HG03354 (cell line): ENCODE results near the gene ADGRG6.
"Not testable (repeated sequence)": the region's sequence is repeated elsewhere in the genome, so short reads cannot be mapped to it uniquely, and the experiment has no call there.

ENCODE experiments used
- ATAC-seq: cut with Tn5 transposase; IDR thresholded peaks from one replicate; pipeline ENCODE4 v1.9.1; 2021; ENCODE audit warnings: mild to moderate bottlenecking; ENCODE audit not compliant: unreplicated experiment, poor library complexity, severe bottlenecking

ADGRG6 gene

DNA sequence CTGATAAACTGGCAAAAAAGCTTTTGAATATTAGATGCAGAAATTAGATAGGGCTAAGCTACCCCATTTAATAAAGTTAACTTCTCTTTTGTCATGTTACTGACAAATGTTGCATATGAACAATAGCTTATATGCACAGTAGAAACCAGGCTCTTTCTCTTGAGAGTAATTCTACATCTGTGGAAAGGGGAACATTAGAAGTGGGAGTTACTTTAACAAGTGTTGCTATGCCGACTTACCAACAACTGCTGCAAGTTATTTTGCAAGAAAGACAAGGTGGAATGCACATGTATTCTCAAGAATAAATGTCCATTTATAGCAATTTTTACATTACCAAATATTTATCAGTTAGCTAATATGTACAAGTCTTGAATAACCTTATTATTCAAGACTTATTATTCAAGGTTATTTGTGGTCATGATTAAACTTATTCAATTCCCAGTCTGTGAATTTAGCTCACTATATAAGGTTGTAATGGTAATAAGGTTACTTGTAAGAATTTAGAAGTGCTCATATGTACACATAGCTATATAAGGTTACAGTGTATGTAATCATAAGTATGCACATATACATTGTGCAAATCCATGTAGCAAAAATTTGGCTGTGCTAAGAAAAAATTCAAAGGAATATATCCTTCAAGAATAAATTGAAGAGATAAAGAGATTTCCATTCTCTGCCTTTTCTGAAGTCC is 38.3 kb downstream of the ADGRG6 start:
- ATAC-seq, result no peak

DNA sequence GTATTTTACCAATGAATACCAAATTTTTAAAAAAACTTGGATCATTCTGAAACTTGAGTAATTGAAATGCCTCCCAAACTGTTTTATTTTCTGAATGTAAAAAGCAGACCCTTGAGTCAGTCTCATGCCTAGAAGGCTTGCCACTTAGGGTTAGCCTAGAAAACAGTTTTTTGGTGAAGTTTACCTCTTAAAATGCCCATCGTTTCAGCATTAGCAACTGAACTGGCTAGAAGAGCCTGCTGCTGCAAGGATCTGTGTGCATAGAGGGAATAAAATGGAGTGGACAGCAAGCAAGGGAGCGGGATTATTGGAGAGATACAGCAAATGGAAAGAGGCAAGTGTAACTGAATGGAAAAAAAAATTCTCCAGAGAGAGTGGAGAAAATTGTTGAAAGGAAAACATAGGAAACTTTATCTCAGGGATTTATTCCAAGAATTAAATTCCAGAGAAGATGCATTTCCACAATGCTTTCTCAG is 40.1 kb downstream of the ADGRG6 start:
- ATAC-seq, result no peak

DNA sequence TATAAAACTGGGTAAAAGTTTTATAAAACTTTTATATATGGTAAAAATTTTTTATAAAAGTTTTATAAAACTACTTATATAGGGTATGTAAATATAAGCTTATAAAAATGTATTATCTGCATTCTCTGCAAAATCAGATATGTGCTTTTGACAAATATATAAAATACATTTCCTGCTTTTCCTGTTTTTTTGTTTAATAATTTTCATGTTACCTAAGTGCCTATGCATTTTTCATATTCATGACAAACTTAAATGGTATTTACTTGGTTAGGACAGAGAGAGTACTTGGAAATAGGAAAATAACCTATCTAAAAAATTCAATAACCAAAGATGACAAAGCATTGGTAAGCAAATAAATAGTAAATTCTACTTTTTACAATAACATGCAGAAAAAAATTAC is 41.2 kb downstream of the ADGRG6 start:
- no peak for ATAC-seq

DNA sequence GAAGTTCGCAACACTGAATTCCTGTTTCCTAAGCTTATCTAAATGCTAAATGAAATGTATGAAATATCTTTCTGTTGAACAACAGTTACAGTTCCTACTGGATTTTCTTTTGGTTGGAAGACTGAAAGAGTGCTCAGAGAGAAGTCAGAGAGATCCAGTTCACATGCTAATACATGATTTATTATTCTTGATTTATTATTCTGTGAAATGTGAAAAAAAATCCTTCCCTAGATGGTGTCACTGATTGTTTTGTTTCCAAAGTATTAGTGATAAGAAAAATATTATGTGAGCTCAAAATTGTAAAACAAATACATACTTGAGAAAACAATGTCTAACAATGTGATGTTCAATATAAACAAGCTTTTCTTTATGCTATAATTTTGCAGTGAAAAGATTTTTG is 42.1 kb downstream of the ADGRG6 start:
- no peak for ATAC-seq

DNA sequence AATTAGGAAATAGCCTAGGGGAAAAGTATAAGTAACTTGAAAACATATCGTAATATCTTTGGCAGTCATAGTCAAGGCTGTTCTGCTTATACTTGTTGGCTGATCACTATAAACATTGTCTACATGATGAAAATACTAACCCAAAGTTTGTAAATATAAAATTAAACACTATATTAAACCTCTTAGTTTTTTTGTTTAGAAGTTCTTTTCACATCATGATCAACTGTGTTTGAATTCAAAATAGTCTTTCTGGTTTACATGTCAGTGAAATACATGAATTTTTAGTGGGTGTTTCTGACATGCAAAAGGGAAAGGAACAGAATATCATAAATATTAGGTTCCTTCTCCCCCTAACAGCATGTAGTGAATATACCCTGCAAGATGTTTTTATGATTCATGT is 43.5 kb downstream of the ADGRG6 start:
- ATAC-seq, result no peak

DNA sequence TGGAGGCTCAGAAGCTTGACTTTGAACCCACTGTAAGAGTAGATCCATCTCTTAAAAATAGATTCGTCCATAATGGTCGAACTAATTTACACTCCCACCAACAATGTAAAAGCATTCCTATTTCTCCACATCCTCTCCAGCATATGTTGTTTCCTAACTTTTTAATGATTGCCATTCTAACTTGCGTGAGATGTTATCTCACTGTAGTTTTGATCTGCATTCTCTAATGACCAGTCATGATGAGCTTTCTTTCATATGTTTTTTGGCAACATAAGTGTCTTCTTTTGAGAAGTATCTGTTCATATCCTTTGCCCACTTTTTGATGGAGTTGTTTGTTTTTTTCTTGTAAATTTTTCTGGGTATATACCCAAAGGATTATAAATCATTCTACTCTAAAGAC is 44.4 kb downstream of the ADGRG6 start:
- not testable (repeated sequence) for ATAC-seq

DNA sequence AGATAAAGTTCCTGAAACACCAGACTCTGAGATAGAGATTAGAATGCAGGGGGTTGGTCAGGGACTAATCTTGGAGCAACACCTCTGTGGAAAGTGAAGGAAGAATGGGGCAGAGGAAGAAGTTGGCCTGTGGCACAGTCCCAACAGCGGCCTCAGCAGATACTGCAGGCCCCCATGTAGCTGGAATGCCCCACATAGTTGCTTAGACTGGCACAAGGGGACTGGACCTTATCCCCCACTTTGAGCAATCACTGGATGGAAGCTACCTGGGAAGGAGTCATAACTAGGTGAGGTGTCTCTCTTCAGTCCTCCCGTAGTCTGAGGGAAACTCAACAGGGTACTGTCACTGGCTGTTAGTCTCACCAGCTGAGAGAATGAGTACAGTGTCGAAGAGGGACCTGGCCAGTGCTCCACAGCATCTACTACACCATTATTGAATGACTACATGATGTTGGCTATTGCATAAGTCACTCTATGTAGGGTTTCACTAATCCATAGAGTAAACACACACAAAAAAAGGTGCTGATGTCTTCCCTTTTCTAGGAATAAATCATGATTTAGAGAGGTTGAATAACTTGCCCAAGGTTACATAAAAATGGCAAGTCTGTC is 47.5 kb downstream of the ADGRG6 start:
- ATAC-seq, result no peak

DNA sequence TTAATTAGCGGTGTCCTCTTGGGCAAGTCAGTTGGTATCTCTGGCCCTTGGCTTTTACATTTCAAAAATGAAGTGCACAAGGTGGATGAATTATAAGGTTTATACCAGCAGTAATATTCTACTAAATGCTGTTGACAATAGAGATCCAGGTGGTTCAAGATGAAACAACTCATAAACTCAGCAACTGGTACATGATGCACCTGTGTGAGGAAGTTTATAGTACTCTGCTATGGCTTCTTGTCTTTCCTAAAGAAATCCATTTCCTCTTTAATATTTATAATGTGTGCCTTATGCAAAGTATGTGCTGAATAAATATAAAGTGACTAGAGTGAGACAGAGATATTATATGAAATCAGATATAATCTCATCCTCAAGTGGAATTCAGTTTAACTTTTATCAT is 48.5 kb downstream of the ADGRG6 start:
- no peak for ATAC-seq

DNA sequence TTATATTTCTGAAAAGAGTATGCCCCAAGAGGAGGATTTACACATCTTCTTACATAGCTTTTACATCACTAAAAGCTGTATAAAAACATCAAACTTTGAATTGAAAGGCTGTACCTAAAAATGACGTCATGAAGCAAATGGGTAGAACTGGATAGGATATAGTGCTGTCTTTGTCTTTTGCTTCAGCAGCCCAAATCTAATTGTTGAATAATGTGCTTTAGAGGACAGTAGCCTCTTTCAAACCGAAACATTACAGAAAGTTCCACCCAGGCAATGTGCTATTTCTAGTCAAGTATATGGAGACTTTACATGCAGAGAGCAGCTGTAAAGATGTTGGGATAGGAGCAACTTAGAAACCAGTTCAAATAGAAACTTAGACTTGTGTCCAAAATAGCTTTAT is 51.9 kb downstream of the ADGRG6 start:
- ATAC-seq, result no peak

DNA sequence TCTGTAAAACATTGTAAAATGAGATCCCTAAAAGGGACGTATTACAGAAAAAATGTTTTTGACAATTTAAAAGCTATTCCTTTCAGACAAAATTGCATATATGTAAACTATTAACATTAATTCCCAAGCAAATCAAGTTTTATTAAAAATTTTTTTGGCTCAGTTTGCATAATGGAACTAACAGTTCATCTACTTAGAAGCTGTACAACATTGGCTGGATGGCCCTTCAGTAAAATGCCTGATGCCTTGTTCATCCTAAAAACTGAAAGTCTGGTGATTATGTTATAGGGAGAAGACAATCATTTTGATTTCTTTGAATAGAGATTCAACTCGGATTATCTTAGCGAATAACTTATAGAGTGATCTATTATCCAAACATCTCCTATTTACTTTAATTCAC is 52.8 kb downstream of the ADGRG6 start:
- no peak for ATAC-seq

DNA sequence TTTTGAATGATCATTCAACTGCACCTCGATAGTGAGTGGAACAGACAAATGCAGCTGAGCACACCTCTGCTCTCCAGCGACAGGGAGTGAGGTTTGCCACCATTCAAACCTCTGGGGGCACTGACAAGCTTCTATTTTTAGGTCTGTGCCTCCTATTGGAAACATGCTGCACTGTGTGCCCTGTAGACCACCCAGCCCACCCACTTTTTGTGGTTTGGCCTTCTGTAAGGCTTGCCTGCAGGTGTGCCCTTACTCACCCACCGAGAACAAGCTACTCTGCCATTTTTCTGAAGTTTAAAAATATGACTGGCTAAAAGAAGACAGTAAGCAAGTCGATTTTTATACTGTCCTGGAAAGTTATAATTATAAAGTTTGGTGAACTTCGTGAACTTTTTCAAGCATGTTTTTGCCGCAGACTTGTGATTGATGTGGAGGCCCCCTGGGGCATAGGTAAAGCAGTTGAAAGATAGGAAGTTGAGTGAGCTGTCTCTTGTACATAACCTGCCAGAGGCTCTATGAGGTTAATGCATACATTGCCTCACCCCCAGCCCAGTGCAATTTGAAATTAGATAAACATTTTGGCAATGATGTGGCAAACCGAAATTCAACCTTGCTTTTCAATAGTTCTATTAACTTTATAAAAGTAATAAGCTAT is 53.8 kb downstream of the ADGRG6 start:
- ATAC-seq, result no peak

DNA sequence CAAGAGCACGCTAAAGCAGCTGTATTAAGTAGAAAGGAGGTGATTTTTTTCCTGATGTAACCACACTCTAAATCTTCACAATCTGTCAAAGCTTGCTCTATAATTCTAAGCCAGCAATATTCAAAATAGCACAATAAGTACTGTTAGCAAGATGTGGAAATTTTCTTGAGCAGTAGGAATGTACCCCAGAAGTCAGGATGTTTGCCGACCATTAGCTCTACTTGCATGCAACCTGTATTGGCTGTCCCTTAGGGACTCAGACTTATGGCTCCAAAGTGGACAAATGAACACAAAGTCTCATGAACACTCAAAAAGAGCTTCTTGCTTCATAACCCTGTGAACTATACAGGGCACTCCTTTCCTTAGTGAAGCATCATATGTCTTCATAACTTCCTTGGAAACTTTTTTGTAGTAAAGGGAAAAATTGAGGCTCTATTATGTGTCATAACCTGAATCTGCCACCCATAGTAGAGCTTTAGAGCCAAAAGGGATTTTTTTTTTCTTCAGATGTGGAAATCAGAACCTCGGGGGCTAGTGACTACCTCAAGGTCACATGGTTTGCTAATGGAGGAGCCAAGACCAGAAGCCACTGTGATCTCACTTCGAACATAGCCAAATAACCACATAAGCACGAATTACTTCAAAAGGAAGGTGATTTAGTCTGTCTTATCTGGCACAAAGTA is 54.5 kb downstream of the ADGRG6 start:
- no peak for ATAC-seq

DNA sequence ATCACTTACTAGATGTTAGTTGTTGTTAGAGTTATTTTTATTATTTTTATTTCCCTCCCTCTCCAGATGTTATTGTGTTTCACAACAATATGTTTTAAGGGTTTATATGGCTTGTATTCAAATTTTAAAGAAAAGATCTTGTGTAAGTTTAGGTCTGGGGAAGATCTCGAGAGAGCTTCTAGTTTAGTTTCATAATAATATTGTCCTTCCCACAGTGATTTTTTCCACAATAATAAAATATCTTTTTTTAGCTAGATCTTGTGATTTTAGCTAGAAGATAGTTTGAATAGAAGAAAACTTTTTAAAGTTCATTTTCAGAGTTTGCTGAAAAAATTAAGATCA is 55.0 kb downstream of the ADGRG6 start:
- no peak for ATAC-seq

DNA sequence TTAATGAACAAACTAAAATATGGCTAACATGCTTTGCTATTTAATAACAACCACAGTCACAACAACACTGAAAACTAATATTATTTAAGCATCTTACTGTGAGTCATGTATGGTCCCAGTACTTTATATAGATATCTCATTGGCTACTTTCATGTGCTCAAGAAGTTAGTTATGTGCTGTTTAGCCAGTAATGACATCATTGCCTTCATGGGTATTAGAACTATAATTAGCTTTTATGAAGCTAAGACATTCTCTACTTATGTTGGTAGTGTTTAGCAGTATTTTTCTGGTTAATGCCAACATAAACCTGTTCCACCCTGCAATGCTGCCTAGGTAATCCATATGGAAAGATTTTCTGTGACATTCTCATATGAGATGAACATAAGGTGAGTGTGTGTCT is 56.1 kb downstream of the ADGRG6 start:
- ATAC-seq, result no peak

DNA sequence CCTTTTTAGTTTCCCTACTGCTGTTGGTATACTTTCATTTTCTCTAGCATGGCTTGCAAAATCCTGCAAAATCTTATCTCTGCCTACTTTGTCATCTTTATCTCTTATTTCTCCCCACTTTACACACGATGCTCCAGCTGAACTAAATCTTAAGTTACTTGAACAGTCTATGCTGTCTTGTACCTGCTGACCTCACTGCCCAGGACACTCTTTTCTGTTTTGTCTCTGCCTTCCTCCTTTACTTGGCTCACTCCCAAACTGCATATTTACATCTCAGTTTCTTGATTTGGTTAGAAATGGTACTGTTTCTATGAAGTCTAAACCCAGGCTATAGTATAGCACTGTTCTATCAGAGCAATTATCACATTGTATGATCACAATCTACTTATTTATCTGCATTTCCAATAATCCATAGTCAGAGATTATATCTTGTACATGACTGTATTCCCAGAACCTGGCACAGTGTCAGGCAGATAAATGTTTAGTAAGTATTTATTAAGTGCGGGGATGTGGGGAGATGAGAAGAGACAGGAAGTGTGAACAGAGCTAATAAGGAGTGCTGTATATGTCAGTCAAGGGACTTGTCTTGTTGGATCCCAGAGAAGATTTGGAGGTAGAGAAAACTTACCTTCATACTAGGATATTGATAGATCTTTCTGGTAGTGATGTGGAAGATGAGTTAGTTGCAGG is 57.6 kb downstream of the ADGRG6 start:
- no peak for ATAC-seq

DNA sequence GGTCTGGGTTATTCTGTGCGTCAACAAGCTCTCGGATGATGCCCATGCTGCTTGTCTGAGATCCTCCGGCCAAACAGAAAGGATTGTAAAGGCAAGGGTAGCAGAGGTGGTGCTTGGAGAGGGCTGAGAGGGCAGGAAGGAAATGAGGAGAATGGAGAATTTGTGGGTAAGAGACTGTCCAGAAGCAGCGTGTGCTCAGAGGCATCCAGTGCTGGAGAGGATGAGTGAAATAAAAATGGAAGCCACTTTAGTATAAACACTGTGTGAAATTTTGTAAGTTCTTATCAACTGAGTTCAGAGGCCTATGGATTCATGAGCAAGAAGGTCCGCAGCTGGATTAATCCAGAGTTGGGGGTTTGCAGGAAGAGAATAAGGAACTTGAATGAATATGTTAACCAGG is 59.5 kb downstream of the ADGRG6 start:
- no peak for ATAC-seq

DNA sequence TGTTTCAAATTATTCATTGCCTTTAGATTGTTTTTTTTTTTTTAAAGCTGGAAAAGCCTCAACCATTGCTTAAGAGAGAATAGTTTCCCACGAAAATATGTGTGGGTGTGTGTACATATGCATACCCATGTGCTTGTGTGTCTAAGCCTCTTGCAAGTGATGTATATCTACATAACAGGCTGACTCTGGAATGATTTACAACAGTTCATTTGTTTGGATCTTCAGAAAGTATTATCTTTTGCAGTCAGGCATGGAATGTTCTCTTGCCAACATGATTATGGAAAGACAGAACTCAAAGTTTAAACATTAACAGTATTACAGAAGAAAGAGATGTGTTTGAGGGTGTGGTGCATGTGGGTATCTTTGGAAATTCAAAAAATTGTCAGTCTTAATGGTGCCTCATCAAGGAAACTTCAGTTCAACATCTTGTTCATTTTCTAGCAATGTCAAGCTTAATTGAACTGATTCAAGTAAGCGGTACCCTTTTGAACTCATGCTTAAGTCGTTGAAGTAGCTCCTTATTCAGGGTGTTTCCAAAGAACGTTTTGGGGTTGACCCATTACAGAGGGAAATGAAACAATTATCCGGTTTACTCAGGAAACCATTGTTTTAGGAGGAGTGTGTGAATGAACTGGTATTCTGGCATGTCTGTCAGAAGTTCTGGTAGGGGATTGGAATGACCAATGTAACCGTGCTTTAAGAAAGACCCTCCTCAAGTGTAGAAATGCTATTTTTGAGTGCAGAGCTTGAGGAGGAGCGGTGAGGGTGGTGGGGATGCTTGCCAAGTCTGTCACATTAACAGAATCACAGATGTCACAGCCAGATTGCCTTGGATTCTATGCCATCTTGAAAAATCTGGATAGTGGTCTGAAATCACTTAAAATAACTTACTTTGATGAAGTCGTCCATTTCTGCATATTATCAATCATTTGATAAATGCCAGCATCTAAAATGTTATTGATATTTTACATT is 60.3 kb downstream of the ADGRG6 start:
- ATAC-seq, result no peak

DNA sequence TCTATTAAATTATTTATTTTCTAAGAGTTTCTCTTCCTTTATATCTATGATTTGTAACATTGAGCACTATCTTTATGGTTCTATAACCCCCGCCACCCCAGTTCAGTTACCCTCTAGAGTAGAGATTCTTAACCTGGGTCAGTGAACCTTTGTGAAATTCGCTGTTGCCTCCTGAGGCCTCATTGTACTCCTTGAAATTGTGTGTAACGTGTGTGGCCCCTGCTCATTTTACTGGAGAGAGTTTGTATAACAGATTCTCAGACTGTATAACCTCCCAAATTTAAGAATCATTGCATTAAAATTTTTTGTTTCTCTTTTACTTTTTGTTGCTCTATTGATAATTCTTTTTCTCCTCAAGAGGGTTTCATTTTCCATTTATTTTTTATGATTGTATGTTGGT is 65.3 kb downstream of the ADGRG6 start:
- ATAC-seq, result no peak

DNA sequence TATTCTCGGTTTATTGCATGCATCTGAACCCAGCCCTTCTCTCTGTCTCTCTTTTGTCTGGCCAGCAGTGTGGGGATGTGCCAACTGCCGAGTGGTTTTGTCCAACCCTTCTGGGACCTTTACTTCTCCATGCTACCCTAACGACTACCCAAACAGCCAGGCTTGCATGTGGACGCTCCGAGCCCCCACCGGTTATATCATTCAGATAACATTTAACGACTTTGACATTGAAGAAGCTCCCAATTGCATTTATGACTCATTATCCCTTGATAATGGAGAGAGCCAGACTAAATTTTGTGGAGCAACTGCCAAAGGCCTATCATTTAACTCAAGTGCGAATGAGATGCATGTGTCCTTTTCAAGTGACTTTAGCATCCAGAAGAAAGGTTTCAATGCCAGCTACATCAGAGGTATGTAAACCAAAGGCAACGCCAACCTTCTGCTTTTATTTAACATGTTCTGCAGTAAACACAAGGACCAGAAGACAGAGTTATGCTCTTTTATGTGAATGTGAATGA is 65.8 kb downstream of the ADGRG6 start:
- ATAC-seq, result no peak
